ENCODE measurements around the gene ATG12. TPM values are rescaled to one million over a fixed set of nuclear protein-coding genes. Genes with fewer than 3 reads are reported as not detected.

The ATG12 gene
- total and polyA plus RNA-seq, 2 of the 8 experiments (the other 6 are each of a cell fraction or from before 2014, with no cell fraction given): 23.8 to 49.3 TPM

DNA sequence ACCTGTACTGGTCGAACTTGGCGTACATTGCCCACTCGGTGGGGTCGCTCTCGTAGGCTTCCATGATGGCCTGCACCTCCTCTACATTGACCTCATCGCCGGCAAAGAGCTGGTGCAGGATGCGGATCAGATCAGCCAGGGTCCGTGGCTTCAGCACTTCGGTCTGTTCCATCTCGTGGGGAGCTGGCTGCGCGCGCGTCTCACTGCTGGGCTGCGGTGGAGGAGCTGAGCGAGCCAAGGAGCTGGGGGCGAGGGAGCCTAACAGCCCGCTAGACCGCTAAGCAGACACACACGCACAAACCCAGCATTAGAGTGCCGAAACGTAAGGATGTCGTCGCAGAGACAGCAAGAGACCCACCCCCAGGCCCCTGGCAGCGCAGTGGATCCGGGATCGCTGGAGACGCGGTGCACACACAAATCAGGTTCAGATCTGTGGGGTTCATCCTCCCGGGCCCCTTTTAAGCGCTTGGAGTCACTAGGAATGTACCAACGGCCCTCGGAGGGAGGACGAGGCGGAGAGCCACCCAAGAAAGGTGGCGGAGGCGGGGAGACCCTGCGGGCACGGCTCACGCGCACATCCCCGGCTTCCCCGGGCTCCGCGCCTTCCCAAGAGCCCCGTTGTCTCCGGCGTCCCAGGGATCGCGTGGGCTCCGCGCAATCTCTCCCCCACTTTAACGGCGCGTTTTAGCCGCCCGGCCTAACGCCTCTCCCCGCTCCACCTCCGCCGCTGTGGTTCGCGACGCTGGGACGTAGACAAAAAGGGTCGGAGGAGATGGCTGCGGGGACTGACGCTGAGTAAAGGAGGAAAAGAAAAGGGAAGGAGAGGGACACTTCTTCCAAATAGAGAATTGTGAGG lies 24.9 kb downstream of the ATG12 start, which contains the start of gene CDO1 (continued):
- TF ChIP-seq HDAC2 (IDR thresholded peaks at IDR 0.05; ENCODE audit: borderline replicate concordance in 1 of 2, low read depth in 2 of 2, low read length in 2 of 2) (no peak; a peak in 1 of 4 replicates), YY1 (IDR thresholded peaks at IDR 0.05; ENCODE audit: low read depth, low read length) (0 out of 2 replicates have a peak, but pooled peaks have one; percentile 37), KDM4A (IDR thresholded peaks at IDR 0.05; ENCODE audit: low read depth, low read length, severe bottlenecking) (peak; percentile 95), ASH2L (IDR thresholded peaks at IDR 0.05; ENCODE audit: low read length) (peak; percentile 84), CTBP2 (IDR thresholded peaks at IDR 0.05; ENCODE audit: borderline replicate concordance, insufficient read depth, insufficient read length, low read length) (peak; percentile 22), SAP30 (IDR thresholded peaks at IDR 0.05; ENCODE audit: insufficient read depth, insufficient replicate concordance, low read length) (no peak), GTF2F1 (IDR thresholded peaks at IDR 0.05; ENCODE audit: borderline replicate concordance, low read depth, low read length) (no peak; the same call in 1 of the 2 replicates), RXRA (IDR thresholded peaks at IDR 0.05; ENCODE audit: insufficient read depth, low read depth, low read length) (no peak), MAFK (IDR thresholded peaks at IDR 0.05; ENCODE audit: low read depth, low read length) (no peak), CHD1 (IDR thresholded peaks at IDR 0.05; ENCODE audit: low read depth, low read length) (peak; percentile 65; the same call in 1 of the 2 replicates), TBP (IDR thresholded peaks at IDR 0.05; ENCODE audit: low read depth, low read length) (peak; percentile 89), SUZ12 (IDR thresholded peaks at IDR 0.05; ENCODE audit: low read length) (no peak), SP1 (IDR thresholded peaks at IDR 0.05; ENCODE audit: low read depth, low read length) (0 out of 2 replicates have a peak, but pooled peaks have one; percentile 27), CHD2 (IDR thresholded peaks at IDR 0.05; ENCODE audit: low read length) (no peak), SIRT6 (IDR thresholded peaks at IDR 0.05; ENCODE audit: low read length) (no peak), CREB1 (IDR thresholded peaks at IDR 0.05) (peak; percentile 79), TEAD4 (IDR thresholded peaks at IDR 0.05; ENCODE audit: low read depth, low read length) (no peak), RAD21 (IDR thresholded peaks at IDR 0.05 in 1 of 2, conservative IDR thresholded peaks at IDR 0.05 in 1 of 2; ENCODE audit: low read depth in 2 of 2, low read length in 2 of 2) (no peak), SIX5 (IDR thresholded peaks at IDR 0.05; ENCODE audit: low read depth, low read length) (no peak), SIN3A (conservative IDR thresholded peaks at IDR 0.05 in 1 of 2, IDR thresholded peaks at IDR 0.05 in 1 of 2; ENCODE audit: low read depth in 1 of 2, low read length in 2 of 2) (0 out of 4 replicates have a peak, but pooled peaks of 1 of the 2 experiments have one; percentile 33)
- TF ChIP-seq, protein P1, sequence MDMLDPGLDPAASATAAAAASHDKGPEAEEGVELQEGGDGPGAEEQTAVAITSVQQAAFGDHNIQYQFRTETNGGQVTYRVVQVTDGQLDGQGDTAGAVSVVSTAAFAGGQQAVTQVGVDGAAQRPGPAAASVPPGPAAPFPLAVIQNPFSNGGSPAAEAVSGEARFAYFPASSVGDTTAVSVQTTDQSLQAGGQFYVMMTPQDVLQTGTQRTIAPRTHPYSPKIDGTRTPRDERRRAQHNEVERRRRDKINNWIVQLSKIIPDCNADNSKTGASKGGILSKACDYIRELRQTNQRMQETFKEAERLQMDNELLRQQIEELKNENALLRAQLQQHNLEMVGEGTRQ (IDR thresholded peaks at IDR 0.05; ENCODE audit: low read length): no peak
- TF ChIP-seq, protein P2, sequence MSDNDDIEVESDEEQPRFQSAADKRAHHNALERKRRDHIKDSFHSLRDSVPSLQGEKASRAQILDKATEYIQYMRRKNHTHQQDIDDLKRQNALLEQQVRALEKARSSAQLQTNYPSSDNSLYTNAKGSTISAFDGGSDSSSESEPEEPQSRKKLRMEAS (IDR thresholded peaks at IDR 0.05): 0 out of 2 replicates have a peak, but pooled peaks have one; percentile 2
